Measurements from ENCODE around the gene CDC42BPB. TPM values are rescaled to one million over a fixed set of nuclear protein-coding genes. Genes with fewer than 3 reads are reported as not detected.

The CDC42BPB gene
- total RNA-seq, 2 donors from 2014 or later = 66.2 to 102 TPM

DNA sequence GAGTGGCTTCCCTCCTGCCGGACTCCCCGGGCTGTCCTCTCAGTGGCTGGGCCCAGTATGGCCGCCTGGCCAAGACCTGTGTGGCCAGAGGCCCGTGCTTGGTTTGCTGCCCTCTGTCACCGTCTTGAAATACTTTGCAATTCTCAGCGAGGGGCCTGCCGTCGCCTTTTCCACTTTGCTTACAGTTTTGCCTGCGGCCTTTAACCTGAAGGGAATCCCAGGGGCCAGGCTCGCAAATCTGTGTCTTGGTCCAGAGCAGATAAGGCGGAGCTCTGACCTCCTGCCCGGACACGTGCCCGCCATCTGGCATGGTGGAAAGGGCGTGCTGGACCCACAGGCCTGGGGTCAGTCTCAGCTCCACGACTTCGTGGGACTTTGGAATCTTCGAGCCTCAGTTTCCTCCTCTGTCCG lies 145.8 kb downstream of the CDC42BPB start:
- Histone ChIP-seq H3K27ac (no peak overlapping the region), H3K27me3 (no peaks in the 10 kb centered on the region), H3K4me3 (no peak overlapping the region), H3K36me3 (replicated peaks in 1 of 2; ENCODE audit: insufficient read depth in 1 of 2, low read depth in 2 of 2) (no peaks in the 10 kb centered on the region), H3K4me1 (no peaks in the 10 kb centered on the region), H3K9me3 (no peaks in the 10 kb centered on the region)
- intact Hi-C loops (cut with DNase I) = no loop called here
- 83 to 89% methylated on average over 19 of the region's 19 CpGs for WGBS, 2 donors
- ATAC-seq (no peak), DNase-seq (no peak)
- TF ChIP-seq POLR2A (IDR thresholded peaks at IDR 0.05) = no peak
- TF ChIP-seq, protein P1, sequence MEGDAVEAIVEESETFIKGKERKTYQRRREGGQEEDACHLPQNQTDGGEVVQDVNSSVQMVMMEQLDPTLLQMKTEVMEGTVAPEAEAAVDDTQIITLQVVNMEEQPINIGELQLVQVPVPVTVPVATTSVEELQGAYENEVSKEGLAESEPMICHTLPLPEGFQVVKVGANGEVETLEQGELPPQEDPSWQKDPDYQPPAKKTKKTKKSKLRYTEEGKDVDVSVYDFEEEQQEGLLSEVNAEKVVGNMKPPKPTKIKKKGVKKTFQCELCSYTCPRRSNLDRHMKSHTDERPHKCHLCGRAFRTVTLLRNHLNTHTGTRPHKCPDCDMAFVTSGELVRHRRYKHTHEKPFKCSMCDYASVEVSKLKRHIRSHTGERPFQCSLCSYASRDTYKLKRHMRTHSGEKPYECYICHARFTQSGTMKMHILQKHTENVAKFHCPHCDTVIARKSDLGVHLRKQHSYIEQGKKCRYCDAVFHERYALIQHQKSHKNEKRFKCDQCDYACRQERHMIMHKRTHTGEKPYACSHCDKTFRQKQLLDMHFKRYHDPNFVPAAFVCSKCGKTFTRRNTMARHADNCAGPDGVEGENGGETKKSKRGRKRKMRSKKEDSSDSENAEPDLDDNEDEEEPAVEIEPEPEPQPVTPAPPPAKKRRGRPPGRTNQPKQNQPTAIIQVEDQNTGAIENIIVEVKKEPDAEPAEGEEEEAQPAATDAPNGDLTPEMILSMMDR (IDR thresholded peaks at IDR 0.05) = no peak

DNA sequence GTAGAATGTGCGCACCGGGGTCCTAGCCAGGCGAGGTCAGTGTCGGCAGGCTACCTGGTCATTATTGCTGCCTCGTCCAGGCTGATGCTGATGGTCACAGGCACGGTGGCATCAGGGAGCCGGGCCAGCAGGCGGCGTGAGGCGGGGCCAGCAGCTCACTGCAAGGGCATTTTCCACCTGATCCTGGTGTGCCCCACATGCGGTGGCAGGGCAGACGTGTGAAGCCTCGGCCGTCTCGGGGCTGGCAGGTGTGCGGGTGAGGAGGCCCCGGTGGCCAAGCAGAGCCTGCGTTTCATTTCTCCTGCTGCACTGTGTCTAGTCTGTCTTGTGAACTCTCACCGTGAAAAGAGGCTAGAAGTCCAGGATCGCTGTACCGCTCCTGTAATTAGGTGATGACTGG lies 146.9 kb downstream of the CDC42BPB start:
- H3K4me3 ChIP-seq = no peak overlapping the region
- ATAC-seq (no peak), DNase-seq (no peak)
- H3K27me3 ChIP-seq = no peaks in the 10 kb centered on the region
- intact Hi-C loops (cut with DNase I) = no loop called here
- TF ChIP-seq POLR2A (IDR thresholded peaks at IDR 0.05) = no peak
- TF ChIP-seq, protein P1 (IDR thresholded peaks at IDR 0.05) = no peak
- H3K36me3 ChIP-seq (replicated peaks in 1 of 2; ENCODE audit: insufficient read depth in 1 of 2, low read depth in 2 of 2) = peaks cover 0 to 2% of the 10 kb centered on the region in 2 donors
- H3K27ac ChIP-seq = no peak overlapping the region
- 89 to 90% methylated on average over 21 of the region's 21 CpGs for WGBS, 2 donors
- no peaks in the 10 kb centered on the region for H3K4me1 ChIP-seq
- no peaks in the 10 kb centered on the region for H3K9me3 ChIP-seq

DNA sequence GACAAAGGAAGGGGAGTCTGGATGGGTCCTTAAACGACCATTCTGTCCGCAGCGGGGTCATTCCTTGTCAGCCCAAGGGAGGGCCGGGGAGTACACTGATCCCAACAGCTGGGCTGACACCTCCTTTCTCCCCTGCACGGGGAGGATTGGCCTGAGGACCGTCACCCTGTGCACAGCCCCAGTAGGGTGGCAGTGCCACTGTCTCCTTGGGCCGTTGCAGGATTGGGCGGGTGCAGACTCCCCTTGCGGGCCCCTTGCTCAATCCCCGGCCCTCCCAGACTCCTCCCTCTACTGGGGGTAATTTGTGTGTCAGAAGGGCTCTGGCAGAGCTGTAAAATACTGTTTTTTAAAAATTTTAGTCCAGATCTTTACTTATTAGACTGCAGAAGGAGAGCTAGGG lies 147.4 kb downstream of the CDC42BPB start:
- Histone ChIP-seq H3K4me3 (no peak overlapping the region), H3K27me3 (no peaks in the 10 kb centered on the region), H3K9me3 (no peaks in the 10 kb centered on the region), H3K4me1 (no peaks in the 10 kb centered on the region), H3K36me3 (replicated peaks in 1 of 2; ENCODE audit: insufficient read depth in 1 of 2, low read depth in 2 of 2) (peaks cover 0 to 6% of the 10 kb centered on the region in 2 donors), H3K27ac (no peak overlapping the region)
- intact Hi-C loops (cut with DNase I) = no loop called here
- 84 to 85% methylated on average over 4 to 10 of the region's 10 CpGs for WGBS, 2 donors
- no peak for ATAC-seq
- DNase-seq = no peak
- TF ChIP-seq, protein P1 (IDR thresholded peaks at IDR 0.05) = no peak
- no peak for TF ChIP-seq POLR2A (IDR thresholded peaks at IDR 0.05)

DNA sequence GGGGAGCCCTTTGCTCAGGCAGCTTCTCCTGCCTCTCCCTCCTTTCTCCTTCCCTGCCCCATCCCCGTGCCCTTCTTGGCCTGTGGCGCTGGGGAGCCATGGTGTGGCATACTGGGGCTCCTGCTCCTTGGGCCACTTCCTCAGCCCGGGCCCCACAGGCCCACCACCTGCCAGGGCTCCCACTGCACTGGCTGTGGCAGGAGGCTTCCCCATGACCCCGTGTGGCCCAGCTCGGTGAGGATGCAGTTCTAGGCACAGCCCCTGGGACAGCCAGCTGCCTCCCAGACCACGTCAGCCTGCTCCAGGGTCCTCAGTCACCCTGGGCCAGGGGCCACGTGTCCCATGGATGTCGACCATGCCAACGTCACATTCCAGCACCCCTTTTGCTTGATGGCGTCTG lies 147.9 kb downstream of the CDC42BPB start:
- H3K27me3 ChIP-seq = no peaks in the 10 kb centered on the region
- intact Hi-C loops (cut with DNase I) = no loop called here
- 72 to 85% methylated on average over 7 to 9 of the region's 10 CpGs for WGBS, 2 donors
- no peak overlapping the region for H3K4me3 ChIP-seq
- no peaks in the 10 kb centered on the region for H3K4me1 ChIP-seq
- no peak for DNase-seq
- H3K9me3 ChIP-seq = no peaks in the 10 kb centered on the region
- peaks cover 0 to 7% of the 10 kb centered on the region in 2 donors for H3K36me3 ChIP-seq (replicated peaks in 1 of 2; ENCODE audit: insufficient read depth in 1 of 2, low read depth in 2 of 2)
- no peak overlapping the region for H3K27ac ChIP-seq
- TF ChIP-seq POLR2A (IDR thresholded peaks at IDR 0.05) = no peak
- TF ChIP-seq, protein P1 (IDR thresholded peaks at IDR 0.05) = no peak
- ATAC-seq = no peak

DNA sequence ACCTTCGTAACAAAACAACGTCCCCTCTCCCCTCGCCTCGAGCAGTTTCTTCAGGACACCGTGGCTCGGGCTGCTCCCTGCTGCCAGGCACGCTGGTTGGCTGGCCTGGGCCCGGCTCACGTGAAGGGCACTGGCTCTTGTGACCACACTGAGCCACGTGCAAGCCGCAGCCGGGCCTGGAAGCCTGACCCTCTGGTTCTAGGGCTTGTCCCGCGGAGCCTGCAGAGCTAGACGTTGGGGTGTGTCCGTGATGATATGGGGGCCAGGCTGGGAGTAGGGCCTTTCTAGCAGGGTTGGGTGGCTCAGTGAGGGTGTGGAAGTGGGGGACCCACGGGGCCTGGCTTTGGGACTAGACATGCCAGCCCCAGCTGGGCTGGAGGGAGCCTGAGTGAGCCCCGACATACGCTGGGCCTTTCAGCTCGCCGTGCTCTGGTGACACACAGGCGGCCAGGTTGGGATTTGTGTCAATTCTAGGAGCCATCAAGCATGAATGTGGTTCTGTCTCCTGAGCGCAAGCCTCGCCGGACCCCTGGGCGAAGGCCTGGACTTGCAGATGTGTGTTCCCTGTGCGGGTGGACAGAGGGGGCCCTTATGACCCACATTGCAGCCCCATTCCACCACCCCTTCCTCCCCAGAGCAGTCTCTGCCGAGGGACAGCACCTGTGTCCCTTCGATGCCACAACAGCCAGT lies 148.4 kb downstream of the CDC42BPB start:
- DNase-seq = no peak
- intact Hi-C loops (cut with DNase I) = no loop called here
- H3K36me3 ChIP-seq (replicated peaks in 1 of 2; ENCODE audit: insufficient read depth in 1 of 2, low read depth in 2 of 2) = peaks cover 0 to 7% of the 10 kb centered on the region in 2 donors
- TF ChIP-seq POLR2A (IDR thresholded peaks at IDR 0.05) = no peak
- TF ChIP-seq, protein P1 (IDR thresholded peaks at IDR 0.05) = no peak
- no peak overlapping the region for H3K4me3 ChIP-seq
- no peaks in the 10 kb centered on the region for H3K27me3 ChIP-seq
- ATAC-seq = no peak
- no peak overlapping the region for H3K27ac ChIP-seq
- no peaks in the 10 kb centered on the region for H3K9me3 ChIP-seq
- 94% methylated on average over 6 to 28 of the region's 29 CpGs for WGBS, 2 donors
- no peaks in the 10 kb centered on the region for H3K4me1 ChIP-seq
